HG02642 (cell line): ENCODE results near the gene GLMN.

ENCODE experiments used
- ATAC-seq: cut with Tn5 transposase; IDR thresholded peaks from one replicate; pipeline ENCODE4 v1.9.1; 2021; ENCODE audit warnings: mild to moderate bottlenecking; ENCODE audit not compliant: unreplicated experiment, poor library complexity

GLMN gene

GRCh38 chr1:92201973-92202372, 96.8 kb downstream of the GLMN start:
- no peak for ATAC-seq
